CD4-positive, alpha-beta memory T cell (primary cell): ENCODE data around the gene EDNRB. TPM values are rescaled to one million over a fixed set of nuclear protein-coding genes. Genes with fewer than 3 reads are reported as not detected.

ENCODE experiments used
- CTCF ChIA-PET: fragments of 350-600 bp; sonication (Branson Sonifier 250); formaldehyde crosslinking; loops from one replicate; lab custom pipeline; 2021; ENCODE audit warnings: inconsistent platforms; ENCODE audit not compliant: partially characterized antibody; lab: Charles Lee
- POLR2A ChIA-PET: fragments of 350-600 bp; sonication (Branson Sonifier 250); formaldehyde crosslinking; loops from one replicate; lab custom pipeline; 2021; ENCODE audit not compliant: partially characterized antibody; lab: Charles Lee
- DNase-seq, 5 donors: peaks; one replicate each; pipeline versions ENCODE4 v3.0.0 to v3.0.0-alpha.2; 2020 to 2022; ENCODE audit warnings: mixed read lengths in 1 of 5
- H3K27ac ChIP-seq: one replicate; pipeline ENCODE4 v1.7.0; 2013; ENCODE audit warnings: low read depth, low read length
- H3K27me3 ChIP-seq: 2 replicates; pipeline ENCODE4 v1.7.0; 2013; ENCODE audit warnings: mild to moderate bottlenecking, low read length, moderate library complexity; ENCODE audit not compliant: insufficient read depth
- H3K36me3 ChIP-seq: 2 replicates; pipeline ENCODE4 v1.7.0; 2013; ENCODE audit warnings: mild to moderate bottlenecking, low read length, moderate library complexity; ENCODE audit not compliant: insufficient read depth
- H3K4me1 ChIP-seq: 2 replicates; pipeline ENCODE4 v1.7.0; 2013; ENCODE audit warnings: mild to moderate bottlenecking, low read length, moderate library complexity; ENCODE audit not compliant: insufficient read depth
- H3K4me3 ChIP-seq, 2 donors: one replicate each; pipeline ENCODE4 v1.7.0; 2013; ENCODE audit warnings: low read length in 2 of 2, mild to moderate bottlenecking in 1 of 2
- H3K9me3 ChIP-seq, 2 donors: one replicate each; pipeline ENCODE4 v1.7.0; 2013; ENCODE audit warnings: low read length in 2 of 2, control low read depth in 1 of 2; ENCODE audit not compliant: control insufficient read depth in 1 of 2
- H3K27ac Mint-ChIP-seq, 7 donors: one replicate each; pipeline ENCODE4 v1.8.0; 2020 to 2021; ENCODE audit warnings: mixed read lengths in 7 of 7, mild to moderate bottlenecking in 6 of 7, inconsistent platforms in 3 of 7, moderate library complexity in 3 of 7
- H3K27me3 Mint-ChIP-seq, 2 donors: one replicate each; pipeline ENCODE4 v1.8.0; 2020 to 2021; ENCODE audit warnings: mixed read lengths in 2 of 2
- H3K36me3 Mint-ChIP-seq, 2 donors: one replicate each; pipeline ENCODE4 v1.8.0; 2020 to 2021; ENCODE audit warnings: mixed read lengths in 2 of 2, inconsistent platforms in 1 of 2, mild to moderate bottlenecking in 1 of 2
- H3K4me1 Mint-ChIP-seq, 4 donors: one replicate each; pipeline ENCODE4 v1.8.0; 2020 to 2021; ENCODE audit warnings: mixed read lengths in 4 of 4, mild to moderate bottlenecking in 1 of 4
- H3K4me3 Mint-ChIP-seq, 8 donors: one replicate each; pipeline ENCODE4 v1.8.0; 2020 to 2021; ENCODE audit warnings: mixed read lengths in 8 of 8, mild to moderate bottlenecking in 7 of 8, moderate library complexity in 6 of 8, inconsistent platforms in 3 of 8
- H3K9me3 Mint-ChIP-seq, 8 donors: one replicate each; pipeline ENCODE4 v1.8.0; 2020 to 2021; ENCODE audit warnings: mixed read lengths in 8 of 8, mild to moderate bottlenecking in 5 of 8, inconsistent platforms in 3 of 8, moderate library complexity in 1 of 8
- intact Hi-C: fragments of 100-400 bp; cut with micrococcal nuclease; formaldehyde crosslinking; loops from one replicate; pipeline ENCODE4 v1.15.1; 2023
- polyA plus RNA-seq, 2 donors: library from polyadenylated mRNA; unstranded; fragments of 300-500 nt; fragmentation: Illumina TruSeq; gene quantifications; one replicate each; pipeline ENCODE4 v1.2.3, GENCODE V29; 2021
- total RNA-seq, 2 experiments: library from RNA; stranded (reverse); gene quantifications; one replicate each; pipeline ENCODE4 v1.2.3, GENCODE V29; 2021

Gene EDNRB
- total and polyA plus RNA-seq, 4 experiments from 2014 or later: not detected

DNA sequence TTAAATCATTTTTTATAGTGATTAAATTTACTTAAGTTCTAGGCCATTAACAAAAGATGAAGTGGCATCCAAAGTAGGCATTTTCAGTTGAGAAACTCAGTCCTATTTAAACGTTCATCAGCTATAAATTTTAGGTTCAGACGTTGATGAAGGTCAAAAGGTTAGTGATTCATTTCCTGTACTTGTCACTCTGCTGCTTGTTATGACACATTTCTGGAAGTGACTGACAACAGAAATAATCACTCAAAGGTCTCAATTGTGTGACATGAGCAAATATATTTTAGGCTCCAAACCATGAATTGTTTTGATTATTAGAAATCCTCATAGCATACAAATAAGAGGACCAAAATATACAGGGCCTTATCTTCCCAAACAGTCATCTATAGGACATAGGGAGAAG, 10.3 kb upstream of the EDNRB start:
- intact Hi-C loops: no loop called here
- Mint-ChIP-seq H3K9me3 (no peaks in the 10 kb centered on the region), H3K4me1 (no peaks in the 10 kb centered on the region), H3K27me3 (peaks cover 11% of the 10 kb centered on the region in 2 donors), H3K27ac (no peak overlapping the region), H3K4me3 (no peak overlapping the region), H3K36me3 (no peaks in the 10 kb centered on the region)
- Histone ChIP-seq H3K9me3 (no peaks in the 10 kb centered on the region), H3K36me3 (no peaks in the 10 kb centered on the region), H3K4me1 (no peaks in the 10 kb centered on the region), H3K27me3 (no peaks in the 10 kb centered on the region), H3K4me3 (no peak overlapping the region), H3K27ac (no peak overlapping the region)
- ChIA-PET CTCF (no interaction called here), POLR2A (no interaction called here)
- no peak for DNase-seq

GRCh38 chr13:77925616-77926015, 7.0 kb upstream of the EDNRB start:
- Histone ChIP-seq H3K27me3 (no peaks in the 10 kb centered on the region), H3K9me3 (no peaks in the 10 kb centered on the region), H3K4me3 (no peak overlapping the region), H3K36me3 (no peaks in the 10 kb centered on the region), H3K27ac (no peak overlapping the region), H3K4me1 (no peaks in the 10 kb centered on the region)
- ChIA-PET POLR2A (interaction anchor here (0.6 kb wide), 1 partner anchor 18 kb away, joined by 3 read pairs; no protein-coding TSS in a partner anchor), CTCF (no interaction called here)
- Mint-ChIP-seq H3K4me3 (no peak overlapping the region), H3K27ac (no peak overlapping the region), H3K27me3 (peaks cover 14 to 16% of the 10 kb centered on the region in 2 donors), H3K4me1 (no peaks in the 10 kb centered on the region), H3K9me3 (no peaks in the 10 kb centered on the region), H3K36me3 (no peaks in the 10 kb centered on the region)
- intact Hi-C loops: no loop called here
- DNase-seq: no peak

GRCh38 chr13:77919921-77920294, 1.3 kb upstream of the EDNRB start:
- no peaks in the 10 kb centered on the region for H3K9me3 ChIP-seq
- ChIA-PET CTCF (no interaction called here), POLR2A (no interaction called here)
- H3K9me3 Mint-ChIP-seq: peaks cover 0 to 2% (median 0%) of the 10 kb centered on the region in 8 donors
- H3K4me1 ChIP-seq: peaks cover 13% of the 10 kb centered on the region
- H3K27me3 ChIP-seq: peaks cover 10% of the 10 kb centered on the region
- H3K27ac Mint-ChIP-seq: no peak overlapping the region
- no peaks in the 10 kb centered on the region for H3K36me3 Mint-ChIP-seq
- no peak overlapping the region for H3K4me3 Mint-ChIP-seq
- peaks cover 0 to 5% (median 3%) of the 10 kb centered on the region in 4 donors for H3K4me1 Mint-ChIP-seq
- H3K27ac ChIP-seq: no peak overlapping the region
- H3K4me3 ChIP-seq: no peak overlapping the region
- H3K27me3 Mint-ChIP-seq: peaks cover 13 to 30% of the 10 kb centered on the region in 2 donors
- DNase-seq: no peak
- no peaks in the 10 kb centered on the region for H3K36me3 ChIP-seq
- intact Hi-C loops: no loop called here

GRCh38 chr13:77919246-77919920, 752 bp upstream of the EDNRB start:
- no peak for DNase-seq

DNA sequence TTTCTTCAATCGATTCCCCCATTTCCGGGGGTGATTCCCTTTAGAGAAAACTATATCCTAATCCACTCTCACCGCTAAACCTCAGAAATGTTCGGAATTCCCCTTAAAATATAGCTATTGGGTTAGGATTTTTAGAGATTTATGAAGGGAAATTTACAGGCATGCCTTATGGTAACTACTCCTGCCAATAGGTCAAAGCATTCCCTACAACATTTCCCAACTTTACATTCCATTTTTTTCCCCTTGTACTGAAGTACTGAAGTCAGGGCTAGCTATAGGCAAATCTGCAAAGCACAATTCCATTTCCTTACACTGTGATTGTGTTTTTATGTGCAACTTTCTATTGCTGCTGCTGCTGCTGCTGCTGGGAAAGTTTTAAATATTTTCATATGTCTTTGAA, 2.1 kb downstream of the EDNRB start:
- Histone ChIP-seq H3K27me3 (peaks cover 10% of the 10 kb centered on the region), H3K4me3 (no peak overlapping the region), H3K4me1 (peaks cover 13% of the 10 kb centered on the region), H3K36me3 (no peaks in the 10 kb centered on the region), H3K9me3 (no peaks in the 10 kb centered on the region), H3K27ac (no peak overlapping the region)
- H3K4me1 Mint-ChIP-seq: peaks cover 0 to 5% (median 3%) of the 10 kb centered on the region in 4 donors
- H3K9me3 Mint-ChIP-seq: peaks cover 0 to 2% (median 0%) of the 10 kb centered on the region in 8 donors
- no peaks in the 10 kb centered on the region for H3K36me3 Mint-ChIP-seq
- H3K27me3 Mint-ChIP-seq: peaks cover 6 to 34% of the 10 kb centered on the region in 2 donors
- ChIA-PET CTCF (no interaction called here), POLR2A (no interaction called here)
- no peak for DNase-seq
- no peak overlapping the region for H3K4me3 Mint-ChIP-seq
- H3K27ac Mint-ChIP-seq: no peak overlapping the region
- intact Hi-C loops: no loop called here

More at GRCh38 chr13:77919246-77919920, 752 bp upstream of the EDNRB start:
- Mint-ChIP-seq H3K27me3 (peaks cover 10 to 35% of the 10 kb centered on the region in 2 donors), H3K4me3 (peak overlapping the region in 1 of 8 donors; percentile 10), H3K36me3 (no peaks in the 10 kb centered on the region), H3K4me1 (peaks cover 0 to 5% (median 3%) of the 10 kb centered on the region in 4 donors), H3K9me3 (peaks cover 0 to 2% (median 0%) of the 10 kb centered on the region in 8 donors), H3K27ac (no peak overlapping the region)
- H3K36me3 ChIP-seq: no peaks in the 10 kb centered on the region
- no peak overlapping the region for H3K27ac ChIP-seq
- peaks cover 13% of the 10 kb centered on the region for H3K4me1 ChIP-seq
- H3K9me3 ChIP-seq: no peaks in the 10 kb centered on the region
- H3K4me3 ChIP-seq: no peak overlapping the region
- peaks cover 10% of the 10 kb centered on the region for H3K27me3 ChIP-seq
- intact Hi-C loops: no loop called here
- ChIA-PET POLR2A (no interaction called here), CTCF (no interaction called here)

GRCh38 chr13:77915686-77916085, 2.9 kb downstream of the EDNRB start:
- H3K4me3 Mint-ChIP-seq: no peak overlapping the region

DNA sequence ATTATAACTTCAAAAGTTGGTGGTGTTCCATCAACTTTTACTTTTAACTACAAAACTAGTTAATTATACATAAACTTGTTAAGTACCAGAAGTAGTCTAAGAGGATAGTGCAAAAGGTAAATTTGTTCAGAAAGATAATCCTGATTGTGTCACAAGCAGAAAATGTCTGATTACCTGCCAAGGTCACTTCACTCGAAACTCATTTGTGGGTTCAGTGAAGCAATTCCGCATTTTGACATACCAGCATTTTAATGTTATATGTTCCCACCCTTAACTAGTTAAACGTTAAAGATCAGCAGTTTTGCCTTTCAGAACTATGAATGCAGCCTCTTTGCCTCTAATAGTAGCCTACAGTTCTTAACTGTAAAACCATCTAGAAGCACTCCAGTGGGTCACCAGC, 5.6 kb downstream of the EDNRB start:
- CTCF ChIA-PET: no interaction called here
- Mint-ChIP-seq H3K27ac (no peak overlapping the region), H3K4me3 (no peak overlapping the region), H3K36me3 (no peaks in the 10 kb centered on the region), H3K4me1 (no peaks in the 10 kb centered on the region), H3K27me3 (peaks cover 6 to 23% of the 10 kb centered on the region in 2 donors), H3K9me3 (peaks cover 0 to 2% (median 0%) of the 10 kb centered on the region in 8 donors)
- no peak for DNase-seq
- no peaks in the 10 kb centered on the region for H3K9me3 ChIP-seq
- no peaks in the 10 kb centered on the region for H3K27me3 ChIP-seq
- no peak overlapping the region for H3K4me3 ChIP-seq
- H3K36me3 ChIP-seq: no peaks in the 10 kb centered on the region
- intact Hi-C loops: no loop called here
- no peaks in the 10 kb centered on the region for H3K4me1 ChIP-seq
- POLR2A ChIA-PET: no interaction called here
- no peak overlapping the region for H3K27ac ChIP-seq

More at GRCh38 chr13:77915686-77916085, 2.9 kb downstream of the EDNRB start:
- Histone ChIP-seq H3K9me3 (no peaks in the 10 kb centered on the region), H3K4me3 (no peak overlapping the region), H3K27me3 (peaks cover 10% of the 10 kb centered on the region), H3K27ac (no peak overlapping the region), H3K36me3 (no peaks in the 10 kb centered on the region), H3K4me1 (peaks cover 13% of the 10 kb centered on the region)
- peaks cover 0 to 5% (median 3%) of the 10 kb centered on the region in 4 donors for H3K4me1 Mint-ChIP-seq
- H3K36me3 Mint-ChIP-seq: no peaks in the 10 kb centered on the region
- DNase-seq: no peak
- peaks cover 6 to 31% of the 10 kb centered on the region in 2 donors for H3K27me3 Mint-ChIP-seq
- H3K9me3 Mint-ChIP-seq: peaks cover 0 to 2% (median 0%) of the 10 kb centered on the region in 8 donors
- CTCF ChIA-PET: no interaction called here
- intact Hi-C loops: no loop called here
- no peak overlapping the region for H3K27ac Mint-ChIP-seq
- POLR2A ChIA-PET: no interaction called here
